OCI-LY3 (cell line): Measurements from ENCODE around the gene UBC.

ENCODE experiments used
- EZH2phosphoT487 ChIP-seq: fragments of 200-600 bp; shearing (Covaris generic); IDR thresholded peaks from 2 replicates; pipeline ENCODE4 v1.6.1; 2018; ENCODE audit warnings: antibody characterized with exemption, mixed run types, low read depth
- TF ChIP-seq, protein P1 (sequence below): fragments of 200-600, 300-600 bp; sonication (generic); IDR thresholded peaks from 2 replicates; pipeline ENCODE4 v1.5.1; 2014; ENCODE audit warnings: antibody characterized with exemption, low read length, low read depth

DNA sequence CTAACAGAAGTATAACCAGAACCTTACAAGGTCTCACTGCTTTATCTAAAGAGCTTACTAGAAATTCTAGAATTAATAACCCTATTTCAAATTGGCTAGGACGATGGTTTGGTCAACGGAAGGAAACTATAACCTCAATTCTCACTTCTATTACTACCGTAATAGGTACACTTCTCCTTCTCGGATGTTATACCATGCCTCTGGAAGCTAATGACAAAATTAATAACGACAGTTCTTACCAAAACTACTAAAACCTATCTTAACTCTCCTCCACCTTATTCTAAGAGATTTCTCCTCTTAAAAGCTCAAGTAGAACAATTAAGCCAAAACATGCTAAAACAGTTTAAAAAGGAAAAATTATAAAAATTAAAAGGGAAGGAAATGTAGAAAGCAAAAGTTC is 23.7 kb upstream of the UBC start:
- TF ChIP-seq, protein P1, sequence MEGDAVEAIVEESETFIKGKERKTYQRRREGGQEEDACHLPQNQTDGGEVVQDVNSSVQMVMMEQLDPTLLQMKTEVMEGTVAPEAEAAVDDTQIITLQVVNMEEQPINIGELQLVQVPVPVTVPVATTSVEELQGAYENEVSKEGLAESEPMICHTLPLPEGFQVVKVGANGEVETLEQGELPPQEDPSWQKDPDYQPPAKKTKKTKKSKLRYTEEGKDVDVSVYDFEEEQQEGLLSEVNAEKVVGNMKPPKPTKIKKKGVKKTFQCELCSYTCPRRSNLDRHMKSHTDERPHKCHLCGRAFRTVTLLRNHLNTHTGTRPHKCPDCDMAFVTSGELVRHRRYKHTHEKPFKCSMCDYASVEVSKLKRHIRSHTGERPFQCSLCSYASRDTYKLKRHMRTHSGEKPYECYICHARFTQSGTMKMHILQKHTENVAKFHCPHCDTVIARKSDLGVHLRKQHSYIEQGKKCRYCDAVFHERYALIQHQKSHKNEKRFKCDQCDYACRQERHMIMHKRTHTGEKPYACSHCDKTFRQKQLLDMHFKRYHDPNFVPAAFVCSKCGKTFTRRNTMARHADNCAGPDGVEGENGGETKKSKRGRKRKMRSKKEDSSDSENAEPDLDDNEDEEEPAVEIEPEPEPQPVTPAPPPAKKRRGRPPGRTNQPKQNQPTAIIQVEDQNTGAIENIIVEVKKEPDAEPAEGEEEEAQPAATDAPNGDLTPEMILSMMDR: no peak
- TF ChIP-seq EZH2phosphoT487: no peak
